Left cardiac atrium (tissue), 4 donors: Measurements from ENCODE around the gene SPG11. TPM values are rescaled to one million over a fixed set of nuclear protein-coding genes. Genes with fewer than 3 reads are reported as not detected.
"Not testable (repeated sequence)": the region's sequence is repeated elsewhere in the genome, so short reads cannot be mapped to it uniquely, and the experiment has no call there.

Experiments used
- ATAC-seq, 2 donors: fragments of 200-7000 bp; cut with Tn5 transposase; one replicate each; pipeline ENCODE4 v1.9.1; 2020; ENCODE audit warnings: mild to moderate bottlenecking in 2 of 2, moderate library complexity in 2 of 2
- DNase-seq: peaks from one replicate; pipeline ENCODE4 v3.0.0-alpha.2; 2020
- intact Hi-C, 2 donors: fragments of 100-400 bp; cut with DNase I; formaldehyde crosslinking; loops; one replicate each; pipeline versions ENCODE4 v1.14.1 to v1.15.1; 2022 to 2023
- total RNA-seq, 2 donors: library from RNA; stranded (reverse); fragmentation: NEBNext Ultra II Directional; extraction: Animal tissue kit (Norgen Biotek cat#: 25700); gene quantifications; one replicate each; pipeline ENCODE4 v1.2.1, GENCODE V29; 2021
- donor health status: DM: no; HTN: yes; CAD: no.
- donor health status: DM: no; HTN: yes; CAD: no; lungs with severe emphysema.
- donor health status: DM: yes; HTN: yes; CAD: no.
- donor health status: Dilated cardiomyopathy.

Gene SPG11
- total RNA-seq, 2 donors from 2014 or later, result 42.9 to 46.7 TPM

- intact Hi-C loops, result loop anchor here in 1 of 2 donors (10.0 kb wide), 1 partner anchor 149 kb away; the partner anchor contains the start of gene TRIM69
- ATAC-seq, result no peak
- DNase-seq, result no peak
These were observed 77.8 kb downstream of the SPG11 start for GRCh38 chr15:44585633-44586032.

- intact Hi-C loops, result loop anchor here in 1 of 2 donors (10.0 kb wide), 1 partner anchor 151 kb away; the partner anchor contains the start of gene TRIM69
- DNase-seq, result peak; percentile 36
- peak; percentile 62 to 79 for ATAC-seq
These were observed 79.2 kb downstream of the SPG11 start for GRCh38 chr15:44584162-44584749.

- ATAC-seq (no peak), DNase-seq (no peak)
- intact Hi-C loops, result loop anchor here in 1 of 2 donors (10.0 kb wide), 1 partner anchor 155 kb away; the partner anchor contains the start of gene TRIM69
These were observed 83.4 kb downstream of the SPG11 start for GRCh38 chr15:44580105-44580504.

- DNase-seq, result no peak
- peak in 1 of 2 donors; percentile 50 for ATAC-seq
- intact Hi-C loops, result no loop called here
These were observed 88.7 kb downstream of the SPG11 start for GRCh38 chr15:44574734-44575133.

- intact Hi-C loops, result no loop called here
- no peak for ATAC-seq
- DNase-seq, result no peak
These were observed 90.1 kb downstream of the SPG11 start for GRCh38 chr15:44573386-44573785.

GRCh38 chr15:44570361-44570760 is 93.1 kb downstream of the SPG11 start:
- intact Hi-C loops, result no loop called here
- ATAC-seq, result no peak
- DNase-seq, result no peak

GRCh38 chr15:44569316-44569715 is 94.1 kb downstream of the SPG11 start:
- intact Hi-C loops, result no loop called here
- no peak for ATAC-seq
- DNase-seq, result no peak

- intact Hi-C loops, result no loop called here
- no peak for ATAC-seq
- no peak for DNase-seq
These were observed 95.1 kb downstream of the SPG11 start for GRCh38 chr15:44568338-44568737.

- intact Hi-C loops, result no loop called here
- DNase-seq (no peak), ATAC-seq (no peak)
These were observed 97.3 kb downstream of the SPG11 start for GRCh38 chr15:44566155-44566540.

- ATAC-seq (no peak), DNase-seq (no peak)
- intact Hi-C loops, result no loop called here
These were observed 97.9 kb downstream of the SPG11 start for GRCh38 chr15:44565387-44566154.

- DNase-seq, ATAC-seq, intact Hi-C loops: not testable (repeated sequence)
These were observed 102.5 kb downstream of the SPG11 start for GRCh38 chr15:44560926-44561325.

- ATAC-seq, result peak; percentile 60 to 77
- intact Hi-C loops, result no loop called here
- DNase-seq, result no peak
These were observed 108.3 kb downstream of the SPG11 start for GRCh38 chr15:44554934-44555723.

GRCh38 chr15:44550734-44551133 is 112.7 kb downstream of the SPG11 start:
- no peak for ATAC-seq
- intact Hi-C loops, result no loop called here
- DNase-seq, result no peak

- no peak for DNase-seq
- ATAC-seq, result no peak
- intact Hi-C loops, result no loop called here
These were observed 113.2 kb downstream of the SPG11 start for GRCh38 chr15:44550256-44550655.

- ATAC-seq, intact Hi-C loops, DNase-seq: not testable (repeated sequence)
These were observed 114.3 kb downstream of the SPG11 start for GRCh38 chr15:44549152-44549551.

- intact Hi-C loops, result no loop called here
- ATAC-seq, result peak; percentile 62 to 68
- DNase-seq, result no peak
These were observed 117.3 kb downstream of the SPG11 start for GRCh38 chr15:44545913-44546802.

GRCh38 chr15:44544745-44545144 is 118.7 kb downstream of the SPG11 start:
- ATAC-seq, DNase-seq, intact Hi-C loops: not testable (repeated sequence)

- intact Hi-C loops, result no loop called here
- no peak for DNase-seq
- no peak for ATAC-seq
These were observed 120.9 kb downstream of the SPG11 start for GRCh38 chr15:44542596-44542995.
